Smooth muscle cell (in vitro differentiated cells): ENCODE data around the gene NTHL1. TPM values are rescaled to one million over a fixed set of nuclear protein-coding genes. Genes with fewer than 3 reads are reported as not detected.

Source experiments
- DNase-seq: peaks from one replicate; lab custom pipeline; 2025; ENCODE audit not compliant: unreplicated experiment; lab: John Stamatoyannopoulos, UW
- H2AFZ ChIP-seq: fragments of 200-600 bp; sonication (generic); 2 replicates; pipeline ENCODE4 v1.6.0; 2016; ENCODE audit warnings: antibody characterized with exemption, low read depth, mild to moderate bottlenecking
- H3F3A ChIP-seq: fragments of 200-600 bp; sonication (generic); 2 replicates; pipeline ENCODE4 v1.6.0; 2017; ENCODE audit warnings: antibody characterized with exemption, low read depth
- H3K27ac ChIP-seq: fragments of 200-600 bp; sonication (generic); 2 replicates; pipeline ENCODE4 v1.5.1; 2016; ENCODE audit warnings: low read depth, mild to moderate bottlenecking
- H3K27me3 ChIP-seq: fragments of 200-600 bp; sonication (generic); 2 replicates; pipeline ENCODE4 v1.6.1; 2016; ENCODE audit warnings: low read depth, mild to moderate bottlenecking
- H3K36me3 ChIP-seq: fragments of 200-600 bp; sonication (generic); 2 replicates; pipeline ENCODE4 v1.5.1; 2016; ENCODE audit warnings: low read depth
- H3K4me1 ChIP-seq: fragments of 200-600 bp; sonication (generic); 2 replicates; pipeline ENCODE4 v1.5.1; 2016; ENCODE audit warnings: low read depth
- H3K4me2 ChIP-seq: fragments of 200-600 bp; sonication (generic); 2 replicates; pipeline ENCODE4 v1.6.0; 2016; ENCODE audit warnings: mild to moderate bottlenecking
- H3K4me3 ChIP-seq: fragments of 200-600 bp; sonication (generic); 2 replicates; pipeline ENCODE4 v1.5.1; 2016; ENCODE audit warnings: mild to moderate bottlenecking
- H3K79me2 ChIP-seq: fragments of 200-600 bp; sonication (generic); 2 replicates; pipeline ENCODE4 v1.6.0; 2016; ENCODE audit warnings: low read depth, mild to moderate bottlenecking
- H3K9ac ChIP-seq: fragments of 200-600 bp; sonication (generic); 2 replicates; pipeline ENCODE4 v1.6.0; 2016; ENCODE audit warnings: low read depth
- H3K9me3 ChIP-seq: fragments of 200-600 bp; sonication (generic); replicated peaks from 2 replicates; pipeline ENCODE4 v1.5.1; 2016; ENCODE audit warnings: low read depth
- H4K20me1 ChIP-seq: fragments of 200-600 bp; sonication (generic); 2 replicates; pipeline ENCODE4 v1.6.0; 2016; ENCODE audit warnings: low read depth
- WGBS: methylation state at CpG from one replicate; pipeline ENCODE4 v1.1.7; 2016; ENCODE audit warnings: low lambda C conversion rate; 5-methylcytosine and 5-hydroxymethylcytosine counted together
- polyA plus RNA-seq: library from polyadenylated mRNA; unstranded; fragments of >200 nt; fragmentation: Nextera tagmentation; extraction: Ambion mirVana; gene quantifications from 2 replicates; pipeline ENCODE4 v1.2.1, GENCODE V29; 2016
- total RNA-seq: library from RNA; depleted of rRNA; stranded (reverse); fragments of >200 nt; gene quantifications from 2 replicates; pipeline ENCODE4 v1.2.3, GENCODE V29; 2014
- TF ChIP-seq, protein P1 (sequence below): fragments of 200-600 bp; sonication (generic); IDR thresholded peaks from 2 replicates; pipeline ENCODE4 v1.5.1; 2017; ENCODE audit warnings: borderline replicate concordance, mild to moderate bottlenecking, antibody characterized with exemption; ENCODE audit not compliant: insufficient read depth, poor library complexity, severe bottlenecking

NTHL1 gene
- total and polyA plus RNA-seq, 2 experiments from 2014 or later, result 23.8 to 39.3 TPM

DNA sequence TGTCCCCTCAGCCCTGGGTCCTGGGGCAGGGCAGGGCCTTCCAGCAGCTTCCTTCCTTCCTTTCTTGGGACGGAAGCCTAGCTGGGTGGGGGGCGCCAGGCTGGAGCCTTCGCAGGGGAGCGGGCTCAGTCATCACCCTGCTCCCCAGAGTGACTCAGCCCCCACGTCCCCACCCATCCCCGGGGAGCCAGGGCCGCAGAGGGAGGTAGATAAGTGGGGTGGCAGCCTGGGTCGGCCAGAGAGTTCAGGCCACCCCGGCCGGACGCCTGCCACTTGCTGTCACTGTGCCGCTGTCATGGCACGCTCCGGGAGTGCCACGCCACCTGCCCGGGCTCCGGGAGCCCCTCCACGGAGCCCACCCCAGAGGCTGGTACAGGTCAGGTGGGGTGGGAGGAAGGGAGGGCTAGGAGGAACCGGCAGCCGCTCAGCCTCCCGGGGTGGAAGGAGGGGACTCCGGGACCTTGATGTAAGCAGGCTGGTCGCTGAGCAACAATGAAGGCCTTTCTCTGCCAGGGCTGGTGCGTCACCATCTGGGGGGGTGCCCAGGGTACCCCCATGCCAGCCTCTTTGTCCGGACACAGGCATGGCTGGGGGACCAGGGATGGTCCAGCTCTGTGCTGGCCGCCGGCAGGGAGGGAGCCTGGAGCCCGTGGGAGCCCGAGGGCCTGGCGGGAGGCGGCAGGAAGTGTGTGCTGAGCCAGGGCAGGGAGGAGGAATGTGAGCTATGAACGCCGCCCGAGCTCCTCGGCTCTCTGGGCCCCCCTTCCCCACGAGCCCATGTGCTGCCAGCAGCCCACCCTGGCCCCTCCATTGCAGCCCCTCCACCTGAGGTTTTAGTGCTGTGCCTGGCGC lies 14.4 kb downstream of the NTHL1 start:
- Histone ChIP-seq H3K27ac (peak overlapping the region; percentile 80), H2AFZ (no peak overlapping the region), H3F3A (no peaks in the 10 kb centered on the region), H4K20me1 (peaks cover 7% of the 10 kb centered on the region), H3K9me3 (no peaks in the 10 kb centered on the region), H3K36me3 (no peaks in the 10 kb centered on the region), H3K9ac (peak overlapping the region; percentile 30), H3K79me2 (peaks cover 3% of the 10 kb centered on the region), H3K4me3 (no peak overlapping the region), H3K4me2 (peak overlapping the region; percentile 74), H3K27me3 (no peaks in the 10 kb centered on the region), H3K4me1 (peaks cover 18% of the 10 kb centered on the region)
- TF ChIP-seq, protein P1, sequence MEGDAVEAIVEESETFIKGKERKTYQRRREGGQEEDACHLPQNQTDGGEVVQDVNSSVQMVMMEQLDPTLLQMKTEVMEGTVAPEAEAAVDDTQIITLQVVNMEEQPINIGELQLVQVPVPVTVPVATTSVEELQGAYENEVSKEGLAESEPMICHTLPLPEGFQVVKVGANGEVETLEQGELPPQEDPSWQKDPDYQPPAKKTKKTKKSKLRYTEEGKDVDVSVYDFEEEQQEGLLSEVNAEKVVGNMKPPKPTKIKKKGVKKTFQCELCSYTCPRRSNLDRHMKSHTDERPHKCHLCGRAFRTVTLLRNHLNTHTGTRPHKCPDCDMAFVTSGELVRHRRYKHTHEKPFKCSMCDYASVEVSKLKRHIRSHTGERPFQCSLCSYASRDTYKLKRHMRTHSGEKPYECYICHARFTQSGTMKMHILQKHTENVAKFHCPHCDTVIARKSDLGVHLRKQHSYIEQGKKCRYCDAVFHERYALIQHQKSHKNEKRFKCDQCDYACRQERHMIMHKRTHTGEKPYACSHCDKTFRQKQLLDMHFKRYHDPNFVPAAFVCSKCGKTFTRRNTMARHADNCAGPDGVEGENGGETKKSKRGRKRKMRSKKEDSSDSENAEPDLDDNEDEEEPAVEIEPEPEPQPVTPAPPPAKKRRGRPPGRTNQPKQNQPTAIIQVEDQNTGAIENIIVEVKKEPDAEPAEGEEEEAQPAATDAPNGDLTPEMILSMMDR, result no peak
- DNase-seq, result no peak
- 55% methylated on average over 23 of the region's 37 CpGs for WGBS

DNA sequence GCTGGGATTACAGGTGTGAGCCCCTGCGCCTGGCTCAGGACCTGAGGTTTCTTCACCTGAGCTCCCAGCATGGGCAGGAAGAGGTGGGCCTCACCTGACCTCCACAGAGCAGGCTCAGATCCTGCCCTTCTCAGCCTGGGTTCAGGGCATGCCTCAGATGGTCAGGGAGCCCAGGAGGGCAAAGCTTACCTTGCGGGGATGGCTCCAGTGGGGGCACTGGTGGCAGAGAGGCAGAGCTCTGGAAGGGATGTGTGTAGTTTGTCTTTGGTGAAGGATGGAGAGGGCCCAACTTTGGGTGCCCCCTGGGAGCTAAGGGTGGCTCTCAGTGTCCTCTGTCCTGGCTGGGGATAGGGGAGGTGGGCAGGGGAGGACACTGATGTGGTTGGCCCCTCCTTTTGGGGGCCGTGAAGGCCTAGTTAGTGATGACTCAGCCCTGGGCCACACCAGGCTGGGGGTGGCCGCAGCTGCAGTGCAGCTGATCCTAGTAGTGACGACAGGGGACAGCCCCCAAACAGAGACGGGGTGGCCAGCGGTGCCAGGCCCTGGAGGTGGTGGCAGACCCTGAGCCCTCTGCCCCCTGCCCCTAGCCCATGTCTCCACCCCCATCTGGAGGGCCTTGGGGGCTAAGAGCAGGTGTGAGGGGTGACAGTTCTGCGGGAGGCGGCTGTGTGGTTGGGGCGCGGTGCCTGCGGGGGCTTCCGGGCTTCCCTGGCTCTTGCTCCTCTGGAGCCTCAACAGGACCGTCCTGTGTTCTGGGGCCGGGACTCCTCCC lies 15.2 kb downstream of the NTHL1 start:
- DNase-seq, result no peak
- no peaks in the 10 kb centered on the region for H3K36me3 ChIP-seq
- WGBS, result 74% methylated on average over 13 of the region's 15 CpGs

DNA sequence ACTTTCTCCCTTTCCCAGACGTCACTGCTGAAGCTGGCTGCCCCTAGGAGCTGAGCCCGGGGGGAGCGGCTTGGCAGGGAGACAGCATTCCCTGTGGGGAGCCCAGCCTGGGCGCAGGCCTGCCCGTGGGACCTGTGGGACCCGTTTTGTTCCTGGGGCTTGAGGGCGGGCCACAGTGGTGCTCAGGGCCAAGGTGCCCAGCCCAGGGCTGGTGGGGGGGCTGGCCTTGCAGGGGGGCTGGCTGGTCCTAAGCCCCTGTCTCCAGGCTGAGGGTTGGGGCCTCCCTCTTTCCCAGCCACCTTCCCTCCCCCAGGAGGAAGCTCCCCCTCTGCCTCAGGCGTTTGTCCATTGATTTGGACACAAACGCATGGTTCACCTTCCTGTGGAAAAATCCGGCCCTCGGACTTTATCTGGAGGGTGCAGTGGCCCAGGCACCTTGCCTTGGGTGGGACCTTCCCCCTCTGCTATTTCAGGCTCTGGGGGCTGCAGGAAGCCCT lies 16.5 kb downstream of the NTHL1 start:
- Histone ChIP-seq H4K20me1 (peaks cover 12% of the 10 kb centered on the region), H2AFZ (no peak overlapping the region), H3K36me3 (no peaks in the 10 kb centered on the region), H3K4me3 (no peak overlapping the region), H3F3A (no peaks in the 10 kb centered on the region), H3K4me1 (peaks cover 23% of the 10 kb centered on the region), H3K9ac (no peak overlapping the region), H3K9me3 (no peaks in the 10 kb centered on the region), H3K79me2 (peaks cover 15% of the 10 kb centered on the region), H3K27me3 (no peaks in the 10 kb centered on the region), H3K27ac (no peak overlapping the region), H3K4me2 (no peak overlapping the region)
- 93% methylated on average over 10 of the region's 11 CpGs for WGBS
- TF ChIP-seq, protein P1, result no peak
- DNase-seq, result no peak

More for the DNA sequence above, 15.2 kb downstream of the NTHL1 start:
- Histone ChIP-seq H3K4me3 (no peak overlapping the region), H3K79me2 (peaks cover 10% of the 10 kb centered on the region), H2AFZ (no peak overlapping the region), H3K9ac (peak overlapping the region; percentile 30), H3K4me2 (peak overlapping the region; percentile 74), H3K27ac (peak overlapping the region; percentile 80), H3K4me1 (peaks cover 23% of the 10 kb centered on the region), H3F3A (no peaks in the 10 kb centered on the region), H3K27me3 (no peaks in the 10 kb centered on the region), H4K20me1 (peaks cover 12% of the 10 kb centered on the region), H3K9me3 (no peaks in the 10 kb centered on the region)
- TF ChIP-seq, protein P1, result no peak
